Naive thymus-derived CD4-positive, alpha-beta T cell (primary cell): ENCODE measurements around the gene S100A7A. TPM values are rescaled to one million over a fixed set of nuclear protein-coding genes. Genes with fewer than 3 reads are reported as not detected.
A peak's percentile ranks its signal among the peaks of the same experiment; 100 is the strongest.
"Not testable (repeated sequence)": the region's sequence is repeated elsewhere in the genome, so short reads cannot be mapped to it uniquely, and the experiment has no call there.

Source experiments
- ATAC-seq: fragments of 150-1000 bp; cut with Tn5 transposase; 2 replicates; pipeline ENCODE4 v1.10.0; 2021; ENCODE audit warnings: mild to moderate bottlenecking, moderate library complexity
- CTCF ChIA-PET: fragments of 350-600 bp; sonication (Branson Sonifier 250); formaldehyde crosslinking; loops from one replicate; lab custom pipeline; 2021; ENCODE audit warnings: antibody characterized with exemption; lab: Charles Lee
- POLR2A ChIA-PET: fragments of 350-600 bp; sonication (Branson Sonifier 250); formaldehyde crosslinking; loops from one replicate; lab custom pipeline; 2021; ENCODE audit warnings: antibody characterized with exemption, inconsistent platforms; lab: Charles Lee
- DNase-seq, 9 donors: peaks; one replicate each; pipeline versions ENCODE4 v3.0.0 to v3.0.0-alpha.2; 2020 to 2022; ENCODE audit warnings: mixed read lengths in 1 of 9
- H3K27ac ChIP-seq: one replicate; pipeline ENCODE4 v1.7.0; 2013; ENCODE audit warnings: mild to moderate bottlenecking, low read depth, low read length, moderate library complexity
- H3K27me3 ChIP-seq, 2 donors: one replicate each; pipeline ENCODE4 v1.7.0; 2013; ENCODE audit warnings: low read length in 2 of 2, mild to moderate bottlenecking in 2 of 2, moderate library complexity in 2 of 2; ENCODE audit not compliant: control insufficient read depth in 2 of 2, insufficient read depth in 2 of 2
- H3K36me3 ChIP-seq, 3 experiments: 1 replicate in 2 of 3; 2 replicates in 1 of 3; pipeline ENCODE4 v1.7.0; 2013; ENCODE audit warnings: low read length in 3 of 3, mild to moderate bottlenecking in 3 of 3, moderate library complexity in 1 of 3; ENCODE audit not compliant: insufficient read depth in 3 of 3, control insufficient read depth in 2 of 3
- H3K4me1 ChIP-seq, 2 donors: one replicate each; pipeline ENCODE4 v1.7.0; 2013; ENCODE audit warnings: low read length in 2 of 2, mild to moderate bottlenecking in 2 of 2, moderate library complexity in 1 of 2; ENCODE audit not compliant: control insufficient read depth in 2 of 2, insufficient read depth in 2 of 2
- H3K4me3 ChIP-seq: 2 replicates; pipeline ENCODE4 v1.7.0; 2013; ENCODE audit warnings: mild to moderate bottlenecking, low read length
- H3K9me3 ChIP-seq, 3 experiments: 1 replicate in 2 of 3; 2 replicates in 1 of 3; pipeline ENCODE4 v1.7.0; 2013; ENCODE audit warnings: low read length in 3 of 3; ENCODE audit not compliant: control insufficient read depth in 2 of 3
- H3K27ac Mint-ChIP-seq, 9 donors: one replicate each; pipeline ENCODE4 v1.8.0; 2020 to 2022; ENCODE audit warnings: mixed read lengths in 9 of 9, mild to moderate bottlenecking in 8 of 9, moderate library complexity in 5 of 9, inconsistent platforms in 2 of 9
- H3K27me3 Mint-ChIP-seq, 5 donors: one replicate each; pipeline ENCODE4 v1.8.0; 2021 to 2022; ENCODE audit warnings: mixed read lengths in 5 of 5, mild to moderate bottlenecking in 1 of 5
- H3K36me3 Mint-ChIP-seq, 5 donors: one replicate each; pipeline ENCODE4 v1.8.0; 2020 to 2022; ENCODE audit warnings: mixed read lengths in 5 of 5, mild to moderate bottlenecking in 3 of 5, inconsistent platforms in 1 of 5
- H3K4me1 Mint-ChIP-seq, 7 donors: one replicate each; pipeline ENCODE4 v1.8.0; 2020 to 2022; ENCODE audit warnings: mixed read lengths in 7 of 7, mild to moderate bottlenecking in 3 of 7, inconsistent platforms in 1 of 7
- H3K4me3 Mint-ChIP-seq, 10 donors: one replicate each; pipeline ENCODE4 v1.8.0; 2020 to 2022; ENCODE audit warnings: mild to moderate bottlenecking in 10 of 10, mixed read lengths in 10 of 10, moderate library complexity in 6 of 10, inconsistent platforms in 2 of 10
- H3K9me3 Mint-ChIP-seq, 11 donors: one replicate each; pipeline ENCODE4 v1.8.0; 2020 to 2022; ENCODE audit warnings: mixed read lengths in 11 of 11, mild to moderate bottlenecking in 4 of 11, inconsistent platforms in 1 of 11, moderate library complexity in 1 of 11
- intact Hi-C, 2 donors: fragments of 100-400 bp; cut with micrococcal nuclease; formaldehyde crosslinking; loops; one replicate each; pipeline ENCODE4 v1.15.1; 2023
- polyA plus RNA-seq, 2 donors: library from polyadenylated mRNA; unstranded; fragments of 300-500 nt; fragmentation: Illumina TruSeq; gene quantifications; one replicate each; pipeline ENCODE4 v1.2.3, GENCODE V29; 2021
- total RNA-seq, 6 experiments: library from RNA in 5 of 6; stranded (reverse) in 5 of 6; gene quantifications; 1 replicate in 5 of 6; 2 replicates in 1 of 6; pipeline ENCODE4 v1.2.3 and lab custom pipeline; 2021 to 2026

The S100A7A gene
- total and polyA plus RNA-seq, 7 experiments from 2014 or later = not detected

DNA sequence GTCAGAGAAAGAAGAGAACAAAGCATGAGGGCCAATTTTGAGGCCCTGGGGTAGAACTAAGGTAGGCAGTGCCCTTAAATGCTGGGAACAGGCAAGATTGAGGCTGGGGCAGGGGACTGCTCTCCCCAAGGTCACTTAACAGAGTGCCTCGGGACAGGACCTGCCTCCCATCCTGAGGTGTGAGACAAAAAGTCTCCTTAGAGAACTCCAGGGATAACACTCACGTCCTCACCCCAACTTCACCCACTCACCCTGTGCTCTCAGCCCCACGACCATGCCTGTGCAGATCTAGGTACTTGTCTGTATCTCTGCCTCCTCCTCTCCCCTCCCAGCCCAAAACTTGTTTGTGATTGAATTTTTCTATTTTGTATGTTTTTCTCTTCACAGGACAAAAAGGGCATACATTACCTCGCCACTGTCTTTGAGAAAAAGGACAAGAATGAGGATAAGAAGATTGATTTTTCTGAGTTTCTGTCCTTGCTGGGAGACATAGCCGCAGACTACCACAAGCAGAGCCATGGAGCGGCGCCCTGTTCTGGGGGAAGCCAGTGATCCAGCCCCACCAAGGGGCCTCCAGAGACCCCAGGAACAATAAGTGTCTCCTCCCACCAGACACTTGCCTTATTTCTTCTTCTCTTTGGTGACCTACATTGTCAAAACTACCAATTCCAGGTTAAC, 2.6 kb downstream of the S100A7A start:
- H3K27me3 Mint-ChIP-seq = peaks cover 0 to 49% (median 40%) of the 10 kb centered on the region in 5 donors
- H3K4me1 Mint-ChIP-seq, CTCF ChIA-PET, ATAC-seq, H3K36me3 ChIP-seq, intact Hi-C loops, H3K4me3 Mint-ChIP-seq, H3K9me3 ChIP-seq, H3K27ac ChIP-seq, POLR2A ChIA-PET, H3K27me3 ChIP-seq, DNase-seq, H3K4me3 ChIP-seq, H3K27ac Mint-ChIP-seq, H3K36me3 Mint-ChIP-seq, H3K4me1 ChIP-seq: not testable (repeated sequence)
- H3K9me3 Mint-ChIP-seq = peaks cover 0 to 13% (median 4%) of the 10 kb centered on the region in 11 donors

DNA sequence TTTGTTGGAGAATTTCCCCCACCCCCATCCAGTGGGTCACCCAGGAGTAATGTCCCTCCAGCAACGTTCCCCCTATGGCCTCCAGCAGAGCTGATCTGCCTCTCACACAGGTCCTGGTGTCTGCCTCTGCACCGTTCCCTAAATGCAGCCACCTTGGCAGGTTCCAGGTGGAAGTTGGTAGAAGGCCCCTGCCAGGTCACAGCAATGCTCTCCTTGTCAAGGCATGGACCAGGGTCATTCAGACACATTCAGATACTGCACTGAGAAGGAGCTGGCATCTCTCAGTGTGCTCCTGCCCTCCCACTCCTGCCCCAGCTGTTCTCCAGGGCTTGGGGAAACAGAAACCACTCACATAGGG, 3.1 kb downstream of the S100A7A start:
- H3K36me3 ChIP-seq, DNase-seq, H3K36me3 Mint-ChIP-seq, H3K4me1 ChIP-seq, H3K4me3 Mint-ChIP-seq, POLR2A ChIA-PET, ATAC-seq, H3K9me3 ChIP-seq, H3K27ac Mint-ChIP-seq, H3K4me3 ChIP-seq, intact Hi-C loops, H3K27me3 ChIP-seq, CTCF ChIA-PET, H3K27ac ChIP-seq, H3K4me1 Mint-ChIP-seq, H3K9me3 Mint-ChIP-seq: not testable (repeated sequence)
- peaks cover 0 to 54% (median 45%) of the 10 kb centered on the region in 5 donors for H3K27me3 Mint-ChIP-seq

DNA sequence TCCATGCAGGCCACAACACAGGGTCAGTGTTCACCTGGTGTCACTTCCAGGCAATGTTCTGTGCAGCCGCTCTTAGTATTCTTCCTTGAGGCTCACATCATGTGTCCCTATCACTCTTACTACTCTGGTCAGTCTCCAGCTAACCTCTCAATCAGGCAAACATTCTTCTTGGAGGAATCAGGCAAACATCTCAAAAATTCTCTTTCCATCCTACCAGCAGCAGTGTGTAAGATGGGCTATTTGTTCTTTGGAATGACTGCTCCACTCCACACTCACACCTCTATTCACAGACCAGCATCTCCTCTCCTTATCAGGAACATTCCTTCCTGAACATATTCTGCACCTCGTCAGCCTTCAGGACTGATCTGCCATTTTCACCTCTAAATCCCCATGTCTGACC, 4.0 kb downstream of the S100A7A start:
- H3K9me3 ChIP-seq = no peaks in the 10 kb centered on the region
- peaks cover 0 to 5% (median 0%) of the 10 kb centered on the region in 5 donors for H3K36me3 Mint-ChIP-seq
- peaks cover 0 to 6% (median 0%) of the 10 kb centered on the region in 11 donors for H3K9me3 Mint-ChIP-seq
- ATAC-seq = no peak
- H3K36me3 ChIP-seq = no peaks in the 10 kb centered on the region
- H3K27ac Mint-ChIP-seq = no peak overlapping the region
- H3K4me1 ChIP-seq = no peaks in the 10 kb centered on the region
- H3K27ac ChIP-seq = no peak overlapping the region
- ChIA-PET CTCF (no interaction called here), POLR2A (no interaction called here)
- no peak overlapping the region for H3K4me3 ChIP-seq
- no peak overlapping the region for H3K4me3 Mint-ChIP-seq
- peaks cover 0 to 58% (median 49%) of the 10 kb centered on the region in 5 donors for H3K27me3 Mint-ChIP-seq
- H3K27me3 ChIP-seq = no peaks in the 10 kb centered on the region
- H3K4me1 Mint-ChIP-seq = peaks cover 0 to 1% (median 0%) of the 10 kb centered on the region in 7 donors
- intact Hi-C loops = no loop called here
- no peak for DNase-seq

DNA sequence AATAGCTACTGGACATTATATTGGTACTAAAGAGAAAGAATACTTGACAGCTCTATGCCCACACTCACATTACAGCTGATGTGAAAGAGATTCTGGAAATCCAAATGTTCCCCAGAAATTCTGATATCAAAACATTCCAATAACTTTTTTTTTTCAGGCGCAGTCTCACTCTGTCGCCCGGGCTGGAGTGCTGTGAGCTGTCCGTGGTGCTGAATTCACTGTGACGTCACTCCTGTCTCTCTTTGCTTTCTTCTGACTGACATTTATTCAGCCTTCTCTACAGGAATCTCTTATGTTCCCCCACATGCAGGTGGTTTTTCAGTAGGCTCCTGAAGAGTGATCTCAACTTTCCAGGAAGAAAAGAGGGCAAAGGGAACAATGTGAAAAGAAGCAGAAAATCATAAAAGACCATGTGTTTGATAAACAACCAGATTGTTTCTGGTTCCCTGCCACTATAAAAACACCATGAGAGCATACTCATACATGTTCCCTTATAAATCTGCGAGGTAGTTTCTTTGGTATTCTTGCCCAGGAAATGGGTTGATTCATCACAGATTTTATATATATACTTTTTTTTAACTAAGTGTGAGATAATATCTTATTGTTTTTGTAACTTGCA, 6.2 kb downstream of the S100A7A start:
- Mint-ChIP-seq H3K36me3 (peaks cover 0 to 5% (median 0%) of the 10 kb centered on the region in 5 donors), H3K27me3 (peaks cover 5 to 69% (median 63%) of the 10 kb centered on the region in 5 donors), H3K27ac (no peak overlapping the region), H3K4me1 (peaks cover 0 to 1% (median 0%) of the 10 kb centered on the region in 7 donors), H3K4me3 (no peak overlapping the region), H3K9me3 (peaks cover 0 to 6% (median 0%) of the 10 kb centered on the region in 11 donors)
- no peaks in the 10 kb centered on the region for H3K27me3 ChIP-seq
- no peaks in the 10 kb centered on the region for H3K36me3 ChIP-seq
- no peaks in the 10 kb centered on the region for H3K4me1 ChIP-seq
- ChIA-PET POLR2A (interaction anchor here (0.7 kb wide), 1 partner anchor 14 kb away, joined by 5 read pairs; no protein-coding TSS in a partner anchor), CTCF (no interaction called here)
- ATAC-seq = peak; percentile 52
- no peak overlapping the region for H3K27ac ChIP-seq
- DNase-seq = peak; percentile 24 to 69 (median 58)
- intact Hi-C loops = loop anchor here (1.0 kb wide), 1 partner anchor 30 kb away; no protein-coding TSS in a partner anchor
- no peaks in the 10 kb centered on the region for H3K9me3 ChIP-seq
- no peak overlapping the region for H3K4me3 ChIP-seq

DNA sequence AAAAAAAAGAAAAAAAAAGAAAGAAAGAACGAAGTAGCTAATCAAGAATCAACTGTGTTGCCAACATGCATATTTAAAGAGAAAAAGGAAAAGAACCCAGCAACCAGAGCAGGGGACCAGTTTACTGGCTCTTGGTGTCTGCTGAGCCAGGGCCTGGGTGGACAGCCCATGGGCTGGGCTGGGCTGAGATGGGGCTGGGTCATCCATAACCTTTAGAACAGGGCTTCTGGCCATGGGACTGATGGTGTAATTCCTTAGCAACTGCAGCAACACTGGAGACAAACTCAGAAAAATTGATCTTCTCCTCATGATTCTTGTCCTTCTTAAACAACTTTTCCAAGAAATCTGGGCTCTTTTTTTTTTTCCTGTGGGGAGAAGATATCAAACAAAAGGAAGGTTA, 10.5 kb downstream of the S100A7A start:
- DNase-seq (no peak), ATAC-seq (no peak)
- Mint-ChIP-seq H3K27me3 (peaks cover 5 to 52% (median 44%) of the 10 kb centered on the region in 5 donors), H3K4me1 (no peaks in the 10 kb centered on the region), H3K36me3 (no peaks in the 10 kb centered on the region), H3K27ac (no peak overlapping the region), H3K4me3 (no peak overlapping the region), H3K9me3 (peaks cover 0 to 2% (median 0%) of the 10 kb centered on the region in 11 donors)
- Histone ChIP-seq H3K27ac (no peak overlapping the region), H3K4me3 (no peak overlapping the region), H3K9me3 (no peaks in the 10 kb centered on the region), H3K36me3 (no peaks in the 10 kb centered on the region), H3K27me3 (no peaks in the 10 kb centered on the region), H3K4me1 (no peaks in the 10 kb centered on the region)
- ChIA-PET CTCF (no interaction called here), POLR2A (no interaction called here)
- intact Hi-C loops = no loop called here

DNA sequence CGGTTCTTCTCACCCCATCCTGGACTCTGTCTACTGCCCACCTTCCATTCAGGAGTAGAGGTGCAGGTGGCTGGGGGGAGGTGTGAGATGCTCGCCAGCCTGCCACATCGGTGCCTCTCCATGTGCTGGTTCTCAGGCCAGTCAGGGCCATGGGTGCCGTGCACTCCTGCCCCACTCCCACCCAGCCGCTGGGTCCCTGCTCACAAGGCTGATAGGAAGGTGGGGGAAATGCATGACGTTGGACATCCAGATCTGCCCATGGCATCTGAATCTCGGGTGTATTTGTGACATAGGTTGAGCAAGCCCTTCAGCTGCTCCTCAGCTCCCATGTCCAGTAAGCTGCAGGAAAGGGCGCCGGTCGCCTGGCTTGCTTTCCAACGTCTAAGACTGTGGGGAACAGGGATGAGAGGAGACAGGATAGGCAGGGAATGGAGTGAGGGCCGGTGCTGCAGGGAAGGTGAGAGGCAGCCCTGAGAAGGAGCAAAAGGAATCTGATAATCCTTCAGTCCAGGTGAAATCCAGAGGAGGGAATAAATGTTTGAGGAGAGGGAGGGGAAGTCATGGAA, 11.8 kb downstream of the S100A7A start:
- peaks cover 0 to 2% (median 0%) of the 10 kb centered on the region in 11 donors for H3K9me3 Mint-ChIP-seq
- H3K36me3 ChIP-seq = no peaks in the 10 kb centered on the region
- H3K4me1 Mint-ChIP-seq = no peaks in the 10 kb centered on the region
- peaks cover 5 to 52% (median 40%) of the 10 kb centered on the region in 5 donors for H3K27me3 Mint-ChIP-seq
- DNase-seq (no peak), ATAC-seq (no peak)
- no peak overlapping the region for H3K27ac Mint-ChIP-seq
- H3K27me3 ChIP-seq = no peaks in the 10 kb centered on the region
- H3K4me3 ChIP-seq = no peak overlapping the region
- CTCF ChIA-PET = no interaction called here
- H3K4me1 ChIP-seq = no peaks in the 10 kb centered on the region
- H3K27ac ChIP-seq = no peak overlapping the region
- H3K36me3 Mint-ChIP-seq = no peaks in the 10 kb centered on the region
- intact Hi-C loops = no loop called here
- H3K4me3 Mint-ChIP-seq = no peak overlapping the region
- POLR2A ChIA-PET = no interaction called here
- H3K9me3 ChIP-seq = no peaks in the 10 kb centered on the region
